Panc1 (cell line): ENCODE data around the gene WDR5. TPM values are rescaled to one million over a fixed set of nuclear protein-coding genes. Genes with fewer than 3 reads are reported as not detected.

Experiments used
- ATAC-seq: fragments of 200-7000 bp; cut with Tn5 transposase; 2 replicates; pipeline ENCODE4 v1.9.1; 2020; ENCODE audit warnings: mild to moderate bottlenecking, moderate library complexity
- BruUV-seq: library from RNA; stranded (reverse); fragments of 400-500 nt; replicated peaks from 2 replicates; lab custom pipeline; 2021; lab: Mats Ljungman, UMichigan
- CTCF ChIA-PET: fragments of 300-600 bp; sonication (Branson Sonifier 250); formaldehyde crosslinking; loops from one replicate; lab custom pipeline; 2022; ENCODE audit warnings: antibody characterized with exemption; lab: Charles Lee
- POLR2A ChIA-PET: fragments of 300-600 bp; sonication (Branson Sonifier 250); formaldehyde crosslinking; loops from one replicate; lab custom pipeline; 2022; ENCODE audit warnings: antibody characterized with exemption; lab: Charles Lee
- DNase-seq: peaks from one replicate; pipeline ENCODE4 v3.0.0-alpha.2; 2010; ENCODE audit warnings: low read depth, low spot score
- H3K27ac ChIP-seq: 2 replicates; pipeline ENCODE4 v1.5.1; 2011; ENCODE audit warnings: mild to moderate bottlenecking, low read length, inconsistent platforms
- H3K27me3 ChIP-seq: fragments of 200-500 bp; sonication (Bioruptor generic); 2 replicates; pipeline ENCODE4 v1.6.0; 2014; ENCODE audit warnings: low read length, inconsistent platforms; ENCODE audit not compliant: control insufficient read depth, insufficient read depth
- H3K36me3 ChIP-seq: fragments of 200-500 bp; sonication (Bioruptor generic); 2 replicates; pipeline ENCODE4 v1.5.1; 2014; ENCODE audit warnings: inconsistent platforms, mild to moderate bottlenecking, low read length, moderate library complexity; ENCODE audit not compliant: control insufficient read depth, insufficient read depth
- H3K4me1 ChIP-seq: 2 replicates; pipeline ENCODE4 v1.5.1; 2011; ENCODE audit warnings: inconsistent platforms, mild to moderate bottlenecking, low read length, moderate library complexity; ENCODE audit not compliant: control insufficient read depth, insufficient read depth
- H3K4me3 ChIP-seq, 2 experiments: 2 replicates each; pipeline ENCODE4 v1.5.1; 2011 to 2012; ENCODE audit warnings: low read depth in 2 of 2, low read length in 2 of 2, mild to moderate bottlenecking in 2 of 2, inconsistent platforms in 1 of 2, moderate library complexity in 1 of 2
- H3K9me3 ChIP-seq: fragments of 200-500 bp; sonication (Bioruptor generic); 2 replicates; pipeline ENCODE4 v1.5.1; 2014; ENCODE audit warnings: low read depth, mild to moderate bottlenecking, inconsistent platforms, low read length, moderate library complexity; ENCODE audit not compliant: control insufficient read depth, insufficient read depth
- CTCF ChIP-seq: fragments of 450-650 bp; IDR thresholded peaks from 2 replicates; pipeline ENCODE4 v1.5.1; 2017; ENCODE audit warnings: mild to moderate bottlenecking
- POLR2AphosphoS5 ChIP-seq: IDR thresholded peaks from 2 replicates; pipeline ENCODE4 v1.6.1; 2012; ENCODE audit warnings: mild to moderate bottlenecking, low read depth, low read length, moderate library complexity
- REST ChIP-seq, 2 experiments: IDR thresholded peaks; 2 replicates each; pipeline ENCODE4 v1.6.1; 2011 to 2012; ENCODE audit warnings: low read depth in 2 of 2, control low read depth in 1 of 2, low read length in 1 of 2, mild to moderate bottlenecking in 1 of 2, moderate library complexity in 1 of 2; ENCODE audit not compliant: insufficient read depth in 1 of 2
- SIN3A ChIP-seq: IDR thresholded peaks from 2 replicates; pipeline ENCODE4 v1.6.1; 2012; ENCODE audit warnings: low read depth, mild to moderate bottlenecking, low read length, moderate library complexity, borderline replicate concordance; ENCODE audit not compliant: insufficient read depth
- TCF7L2 ChIP-seq: IDR thresholded peaks from 2 replicates; pipeline ENCODE4 v1.6.1; 2011; ENCODE audit warnings: mild to moderate bottlenecking, low read depth, low read length, inconsistent platforms
- in situ Hi-C: cut with HindIII; loops from 2 replicates; pipeline ENCODE4 v1.10.0; 2016; ENCODE audit warnings: low sequenced_read_pairs, low pct_unique_long_range_greater_than_20kb
- intact Hi-C: fragments of 100-400 bp; cut with micrococcal nuclease; formaldehyde crosslinking; loops from one replicate; pipeline ENCODE4 v1.10.0; 2022; ENCODE audit not compliant: unreplicated experiment
- total RNA-seq: library from RNA; stranded (reverse); gene quantifications from one replicate; pipeline ENCODE4 v1.2.1, GENCODE V29; 2021; ENCODE audit not compliant: unreplicated experiment

WDR5 gene
- total RNA-seq, 1 experiment from 2014 or later = 36.9 TPM

GRCh38 chr9:134185536-134186011, 49.7 kb downstream of the WDR5 start:
- in situ Hi-C loops (no loop called here), intact Hi-C loops (no loop called here)
- no TSS peak for BruUV-seq
- H3K4me3 ChIP-seq = no peak overlapping the region
- DNase-seq (no peak), ATAC-seq (no peak)
- H3K4me1 ChIP-seq = no peaks in the 10 kb centered on the region
- H3K27ac ChIP-seq = no peak overlapping the region
- no peaks in the 10 kb centered on the region for H3K27me3 ChIP-seq
- TF ChIP-seq SIN3A (no peak), REST (IDR thresholded peaks at IDR 0.05; ENCODE audit: insufficient read depth in 1 of 2, low read depth in 2 of 2, low read length in 1 of 2) (no peak), TCF7L2 (no peak), CTCF (no peak), POLR2AphosphoS5 (no peak)
- H3K9me3 ChIP-seq = no peaks in the 10 kb centered on the region
- H3K36me3 ChIP-seq = no peaks in the 10 kb centered on the region
- ChIA-PET POLR2A (no interaction called here), CTCF (no interaction called here)

- TF ChIP-seq SIN3A = no peak
- TF ChIP-seq TCF7L2 = no peak
- TF ChIP-seq POLR2AphosphoS5 = no peak
- TF ChIP-seq CTCF = no peak
- TF ChIP-seq REST (IDR thresholded peaks at IDR 0.05; ENCODE audit: insufficient read depth in 1 of 2, low read depth in 2 of 2, low read length in 1 of 2) = no peak
- no peak for ATAC-seq
- POLR2A ChIA-PET = no interaction called here
- intact Hi-C loops (no loop called here), in situ Hi-C loops (no loop called here)
- no peaks in the 10 kb centered on the region for H3K4me1 ChIP-seq
- BruUV-seq = no TSS peak
- DNase-seq = no peak
- no peaks in the 10 kb centered on the region for H3K27me3 ChIP-seq
- CTCF ChIA-PET = no interaction called here
- H3K4me3 ChIP-seq = no peak overlapping the region
- no peaks in the 10 kb centered on the region for H3K9me3 ChIP-seq
- H3K36me3 ChIP-seq = no peaks in the 10 kb centered on the region
- H3K27ac ChIP-seq = no peak overlapping the region
These were observed 50.7 kb downstream of the WDR5 start for GRCh38 chr9:134186471-134187109.
